ENCODE measurements around the gene ECM2. TPM values are rescaled to one million over a fixed set of nuclear protein-coding genes. Genes with fewer than 3 reads are reported as not detected.
"Not testable (repeated sequence)": the region's sequence is repeated elsewhere in the genome, so short reads cannot be mapped to it uniquely, and the experiment has no call there.

Gene ECM2
- total RNA-seq (2014; rRNA removed; shearing (Covaris generic)) = 4.5 and 5.4 TPM in 2 replicates
- polyA plus RNA-seq (2016; fragmentation: Nextera tagmentation; extraction: Ambion mirVana) = 2.4 and 2.8 TPM in 2 replicates

DNA sequence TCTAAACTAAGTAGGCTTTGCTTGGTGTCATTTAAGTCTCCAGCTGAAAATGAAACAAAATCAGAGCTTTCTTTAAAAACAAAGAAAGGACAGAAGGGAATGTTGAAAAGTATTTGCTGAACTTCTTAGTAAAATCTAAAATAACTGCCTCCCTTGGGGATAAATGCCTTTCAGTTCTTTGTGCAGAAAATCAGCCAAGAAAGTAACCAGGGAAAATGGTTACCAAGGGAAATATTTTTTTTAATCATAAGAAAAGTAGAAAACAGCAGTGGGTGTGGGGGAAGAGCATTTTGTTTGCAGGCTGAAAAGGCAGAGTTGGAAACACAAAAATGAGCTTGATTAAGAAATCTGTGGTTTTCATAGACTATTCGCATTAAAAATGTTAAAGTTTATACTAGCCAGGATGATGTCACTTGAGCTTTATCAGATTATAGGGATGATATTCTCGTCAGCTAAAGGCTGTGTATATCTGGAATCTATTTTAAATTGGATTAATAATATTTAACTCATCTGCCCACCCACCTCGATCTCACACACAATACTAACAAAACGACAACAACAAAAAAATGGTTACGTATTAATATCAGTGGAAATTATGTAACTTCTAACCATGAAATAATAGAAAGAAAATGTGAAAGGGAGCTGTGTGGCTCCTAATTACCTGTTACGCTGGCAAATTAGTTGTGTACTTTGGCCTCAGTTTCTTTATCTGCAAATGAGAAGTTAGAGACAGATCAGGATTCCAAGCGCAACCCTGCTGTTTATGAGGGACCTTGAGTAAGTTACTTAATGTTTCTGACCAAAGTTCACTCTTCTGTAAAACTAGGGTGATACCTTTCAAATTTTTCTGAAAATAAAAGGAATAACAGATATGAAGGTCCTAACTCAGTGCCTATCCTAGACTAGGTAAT lies at the start of gene ECM2:
Gene ECM2, minus strand, starts transcription at position 51 of the 911 bp plus-strand sequence. CDS start 13,124 bp downstream, outside the sequence.
- Histone ChIP-seq H3K9ac (peak within 1 kb of the TSS; percentile 77), H3K79me2 (ENCODE audit: insufficient read depth) (no peaks in the 10 kb centered on the region), H3K27me3 (replicated peaks; ENCODE audit: insufficient read depth) (no peaks in the 10 kb centered on the region), H3K36me3 (ENCODE audit: low read depth) (no peaks in the 10 kb centered on the region), H3K4me2 (ENCODE audit: unreplicated experiment) (peak within 1 kb of the TSS; percentile 98), H3K9me3 (ENCODE audit: low read depth) (peaks cover 2% of the 10 kb centered on the region), H3K9me2 (ENCODE audit: insufficient read depth) (no peaks in the 10 kb centered on the region), H3K4me1 (ENCODE audit: insufficient read depth) (peaks cover 9% of the 10 kb centered on the region), H4K20me1 (ENCODE audit: insufficient read depth) (no peaks in the 10 kb centered on the region), H3K27ac (peak within 1 kb of the TSS; percentile 71), H3K4me3 (peak within 1 kb of the TSS; percentile 68), H2AFZ (peak within 1 kb of the TSS; percentile 81), H3F3A (ENCODE audit: insufficient read depth) (peaks cover 4% of the 10 kb centered on the region; the same call in 1 of the 2 replicates)
- in situ Hi-C loops (cut with MboI) = no loop called here
- TF ChIP-seq EZH2phosphoT487 (IDR thresholded peaks at IDR 0.05; ENCODE audit: insufficient read depth, low read depth) (no peak), EZH2 (IDR thresholded peaks at IDR 0.05; ENCODE audit: insufficient read depth, poor library complexity, severe bottlenecking) (no peak)
- WGBS, 2 experiments (ENCODE audit: low coverage in 1 of 2, low lambda C conversion rate in 2 of 2, missing lambda C conversion rate in 2 of 2) = 4 to 5% methylated on average over 7 of the region's 7 CpGs
- peak; percentile 77 for DNase-seq

DNA sequence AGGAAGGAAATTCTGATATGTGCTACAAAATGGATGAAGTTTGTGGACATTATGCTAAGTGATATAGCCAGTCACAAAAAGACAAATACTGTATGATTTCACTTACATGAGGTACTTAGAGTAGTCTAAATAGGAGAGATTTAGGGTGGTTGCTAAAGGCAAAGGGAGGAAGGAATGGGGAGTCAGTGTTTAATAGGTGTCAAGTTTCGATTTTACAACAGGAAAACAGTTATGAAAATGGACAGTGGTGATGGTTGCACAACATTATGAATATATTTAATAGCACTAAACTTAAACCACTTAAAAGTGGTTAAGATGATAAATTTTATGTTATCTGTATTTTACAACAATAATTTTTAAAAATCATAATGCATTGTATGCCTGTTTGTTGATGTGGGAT lies 40.4 kb upstream of the ECM2 start:
- no peaks in the 10 kb centered on the region for H4K20me1 ChIP-seq (ENCODE audit: insufficient read depth)
- no peak for TF ChIP-seq EZH2phosphoT487 (IDR thresholded peaks at IDR 0.05; ENCODE audit: insufficient read depth, low read depth)
- TF ChIP-seq EZH2 (IDR thresholded peaks at IDR 0.05; ENCODE audit: insufficient read depth, poor library complexity, severe bottlenecking) = no peak
- no peaks in the 10 kb centered on the region for H3K4me1 ChIP-seq (ENCODE audit: insufficient read depth)
- H3F3A ChIP-seq (ENCODE audit: insufficient read depth) = no peaks in the 10 kb centered on the region
- H3K9me3 ChIP-seq (ENCODE audit: low read depth) = no peaks in the 10 kb centered on the region
- in situ Hi-C loops (cut with MboI) = no loop called here
- no peaks in the 10 kb centered on the region for H3K79me2 ChIP-seq (ENCODE audit: insufficient read depth)
- no peaks in the 10 kb centered on the region for H3K36me3 ChIP-seq (ENCODE audit: low read depth)
- no peak overlapping the region for H3K9ac ChIP-seq
- H3K9me2 ChIP-seq (ENCODE audit: insufficient read depth) = no peaks in the 10 kb centered on the region
- no peaks in the 10 kb centered on the region for H3K27me3 ChIP-seq (replicated peaks; ENCODE audit: insufficient read depth)
- no peak overlapping the region for H3K4me2 ChIP-seq (ENCODE audit: unreplicated experiment)
- no peak overlapping the region for H3K4me3 ChIP-seq
- no peak for DNase-seq
- 0 out of 2 replicates have a peak overlapping the region, but pooled peaks have one; percentile 3 for H2AFZ ChIP-seq
- 46 to 53% methylated on average over 1 of the region's 1 CpG for WGBS, 2 experiments (ENCODE audit: low coverage in 1 of 2, low lambda C conversion rate in 2 of 2, missing lambda C conversion rate in 2 of 2)
- H3K27ac ChIP-seq = no peak overlapping the region

DNA sequence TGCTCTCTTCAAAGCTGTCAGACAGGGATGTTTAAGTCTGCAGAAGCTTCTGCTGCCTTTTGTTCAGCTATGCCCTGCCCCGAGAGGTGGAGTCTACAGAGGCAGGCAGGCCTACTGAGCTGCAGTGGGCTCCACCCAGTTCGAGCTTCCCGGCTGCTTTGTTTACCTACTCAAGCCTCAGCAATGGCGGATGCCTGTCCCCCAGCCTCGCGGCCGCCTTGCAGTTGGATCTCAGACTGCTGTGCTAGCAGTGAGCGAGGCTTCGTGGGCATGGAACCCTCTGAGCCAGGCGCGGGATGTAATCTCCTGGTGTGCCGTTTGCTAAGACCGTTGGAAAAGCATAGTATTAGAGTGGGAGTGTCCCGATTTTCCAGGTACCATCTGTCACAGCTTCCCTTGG lies 37.8 kb upstream of the ECM2 start:
- H3K9me3 ChIP-seq (ENCODE audit: low read depth); H3K36me3 ChIP-seq (ENCODE audit: low read depth); H3K9ac ChIP-seq; H3K4me1 ChIP-seq (ENCODE audit: insufficient read depth); H3F3A ChIP-seq (ENCODE audit: insufficient read depth); H3K4me3 ChIP-seq; H3K4me2 ChIP-seq (ENCODE audit: unreplicated experiment); H2AFZ ChIP-seq; H3K79me2 ChIP-seq (ENCODE audit: insufficient read depth); in situ Hi-C loops (cut with MboI); H3K27ac ChIP-seq; H4K20me1 ChIP-seq (ENCODE audit: insufficient read depth); DNase-seq; H3K27me3 ChIP-seq (replicated peaks; ENCODE audit: insufficient read depth); H3K9me2 ChIP-seq (ENCODE audit: insufficient read depth): not testable (repeated sequence)
- 91 to 94% methylated on average over 13 to 14 of the region's 14 CpGs for WGBS, 2 experiments (ENCODE audit: low coverage in 1 of 2, low lambda C conversion rate in 2 of 2, missing lambda C conversion rate in 2 of 2)

DNA sequence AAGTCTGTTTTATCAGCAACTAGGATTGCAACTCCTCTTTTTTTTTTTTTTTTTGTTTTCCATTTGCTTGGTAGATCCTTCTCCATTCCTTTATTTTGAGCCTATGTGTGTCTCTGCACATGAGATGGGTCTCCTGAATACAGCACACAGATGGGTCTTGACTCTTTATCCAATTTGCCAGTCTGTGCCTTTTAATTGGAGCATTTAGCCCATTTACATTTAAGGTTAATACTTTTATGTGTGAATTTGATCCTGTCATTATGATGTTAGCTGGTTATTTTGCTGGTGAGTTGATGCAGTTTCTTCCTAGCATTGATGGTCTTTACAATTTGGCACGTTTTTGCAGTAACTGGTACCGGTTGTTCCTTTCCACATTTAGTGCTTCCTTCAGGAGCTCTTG lies 36.1 kb upstream of the ECM2 start:
- H3K27me3 ChIP-seq (replicated peaks; ENCODE audit: insufficient read depth); H3K9me2 ChIP-seq (ENCODE audit: insufficient read depth); H3K27ac ChIP-seq; H3K9ac ChIP-seq; H4K20me1 ChIP-seq (ENCODE audit: insufficient read depth); H3K36me3 ChIP-seq (ENCODE audit: low read depth); H3K4me3 ChIP-seq; H3K4me2 ChIP-seq (ENCODE audit: unreplicated experiment); DNase-seq; H3K79me2 ChIP-seq (ENCODE audit: insufficient read depth); H3K4me1 ChIP-seq (ENCODE audit: insufficient read depth); H2AFZ ChIP-seq; H3K9me3 ChIP-seq (ENCODE audit: low read depth); in situ Hi-C loops (cut with MboI); H3F3A ChIP-seq (ENCODE audit: insufficient read depth): not testable (repeated sequence)
- 73 to 79% methylated on average over 2 of the region's 2 CpGs for WGBS, 2 experiments (ENCODE audit: low coverage in 1 of 2, low lambda C conversion rate in 2 of 2, missing lambda C conversion rate in 2 of 2)

Measured in GM23248 (cell line).